ENCODE measurements around the gene MLXIP. TPM values are rescaled to one million over a fixed set of nuclear protein-coding genes. Genes with fewer than 3 reads are reported as not detected.

The MLXIP gene
- total and polyA plus RNA-seq, 2 donors (not counting 3 experiments of a cell fraction or from before 2014, with no cell fraction given) = 22.0 to 72.5 TPM

- TF ChIP-seq GATA2 (IDR thresholded peaks at IDR 0.05; ENCODE audit: insufficient read depth, insufficient read length, low read depth, low read length) (no peak), EZH2 (IDR thresholded peaks at IDR 0.05; ENCODE audit: borderline replicate concordance, low read depth, low read length, severe bottlenecking) (no peak), FOS (IDR thresholded peaks at IDR 0.05; ENCODE audit: borderline replicate concordance, insufficient read depth, low read length) (no peak), POLR2AphosphoS5 (IDR thresholded peaks at IDR 0.05; ENCODE audit: insufficient read depth, low read depth, low read length) (no peak), MYC (IDR thresholded peaks at IDR 0.05; ENCODE audit: low read depth, low read length) (no peak), POLR2A (IDR thresholded peaks at IDR 0.05; ENCODE audit: low read depth, low read length) (no peak), JUN (IDR thresholded peaks at IDR 0.05; ENCODE audit: borderline replicate concordance, insufficient read depth, insufficient read length, low read depth) (no peak), MAX (IDR thresholded peaks at IDR 0.05; ENCODE audit: insufficient read depth, insufficient read length) (no peak)
- TF ChIP-seq, protein P1, sequence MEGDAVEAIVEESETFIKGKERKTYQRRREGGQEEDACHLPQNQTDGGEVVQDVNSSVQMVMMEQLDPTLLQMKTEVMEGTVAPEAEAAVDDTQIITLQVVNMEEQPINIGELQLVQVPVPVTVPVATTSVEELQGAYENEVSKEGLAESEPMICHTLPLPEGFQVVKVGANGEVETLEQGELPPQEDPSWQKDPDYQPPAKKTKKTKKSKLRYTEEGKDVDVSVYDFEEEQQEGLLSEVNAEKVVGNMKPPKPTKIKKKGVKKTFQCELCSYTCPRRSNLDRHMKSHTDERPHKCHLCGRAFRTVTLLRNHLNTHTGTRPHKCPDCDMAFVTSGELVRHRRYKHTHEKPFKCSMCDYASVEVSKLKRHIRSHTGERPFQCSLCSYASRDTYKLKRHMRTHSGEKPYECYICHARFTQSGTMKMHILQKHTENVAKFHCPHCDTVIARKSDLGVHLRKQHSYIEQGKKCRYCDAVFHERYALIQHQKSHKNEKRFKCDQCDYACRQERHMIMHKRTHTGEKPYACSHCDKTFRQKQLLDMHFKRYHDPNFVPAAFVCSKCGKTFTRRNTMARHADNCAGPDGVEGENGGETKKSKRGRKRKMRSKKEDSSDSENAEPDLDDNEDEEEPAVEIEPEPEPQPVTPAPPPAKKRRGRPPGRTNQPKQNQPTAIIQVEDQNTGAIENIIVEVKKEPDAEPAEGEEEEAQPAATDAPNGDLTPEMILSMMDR (IDR thresholded peaks at IDR 0.05; ENCODE audit: extremely low read depth in 1 of 2, insufficient read depth in 1 of 2, low read depth in 1 of 2, low read length in 2 of 2) = no peak
- Histone ChIP-seq H2AFZ (ENCODE audit: low read depth, low read length) (no peak overlapping the region), H3K27me3 (ENCODE audit: control insufficient read depth in 2 of 2, insufficient read depth in 2 of 2, low read length in 2 of 2) (no peaks in the 10 kb centered on the region), H3K4me1 (ENCODE audit: control insufficient read depth, extremely low read depth, insufficient read depth, low read length) (peaks cover 6% of the 10 kb centered on the region), H3K36me3 (ENCODE audit: control insufficient read depth in 2 of 2, extremely low read depth in 1 of 2, insufficient read depth in 2 of 2, low read length in 2 of 2) (no peaks in the 10 kb centered on the region), H3K4me2 (ENCODE audit: insufficient read depth, low read length) (no peak overlapping the region), H3K79me2 (ENCODE audit: control insufficient read depth, insufficient read depth, low read length) (peaks cover 60% of the 10 kb centered on the region), H3K9me1 (replicated peaks; ENCODE audit: control insufficient read depth, extremely low read depth, insufficient read depth, low read length) (no peaks in the 10 kb centered on the region), H3K9ac (replicated peaks; ENCODE audit: extremely low read depth, insufficient read depth, low read length) (no peak overlapping the region), H4K20me1 (replicated peaks; ENCODE audit: control insufficient read depth, extremely low read depth, insufficient read depth, low read length) (no peaks in the 10 kb centered on the region), H3K9me3 (replicated peaks; ENCODE audit: control insufficient read depth, insufficient read depth, low read length) (no peaks in the 10 kb centered on the region), H3K27ac (ENCODE audit: insufficient read depth, low read depth, low read length) (no peak overlapping the region), H3K4me3 (replicated peaks in 1 of 3; ENCODE audit: insufficient read depth in 1 of 3, low read depth in 1 of 3, low read length in 3 of 3) (no peak overlapping the region)
- POLR2A ChIA-PET = no interaction called here
- dilution Hi-C loops (cut with MboI; ENCODE audit: extremely low pct_ligation_motif_present, low sequenced_read_pairs) (no loop called here), intact Hi-C loops (cut with micrococcal nuclease) (loop anchor here (5.0 kb wide), 1 partner anchor 45 kb away; no protein-coding TSS in a partner anchor)
- no peak for DNase-seq (ENCODE audit: low read depth, low spot score)
- BruUV-seq (replicated peaks) = no TSS peak
- CTCF ChIA-PET = interaction anchor here (1.0 to 3.8 kb wide), 8 partner anchors 9 to 191 kb away, joined by 3 to 19 read pairs (median 6); no protein-coding TSS in a partner anchor
- no peak for FAIRE-seq
These were observed 28.7 kb downstream of the MLXIP start for GRCh38 chr12:122107261-122107660.

Data from endothelial cell of umbilical vein (primary cell).